HepG2 (cell line): Measurements from ENCODE around the gene CISD1. TPM values are rescaled to one million over a fixed set of nuclear protein-coding genes. Genes with fewer than 3 reads are reported as not detected.

Experiments
- AGO1 ChIP-seq: fragments of 200-400 bp; formaldehyde crosslinking; IDR thresholded peaks from 2 replicates; pipeline ENCODE4 v1.6.1; 2017; ENCODE audit warnings: mild to moderate bottlenecking, low read depth, low read length, moderate library complexity; ENCODE audit not compliant: poor library complexity, severe bottlenecking
- BCL6 ChIP-seq: IDR thresholded peaks from 2 replicates; pipeline ENCODE4 v1.6.1; 2016; ENCODE audit warnings: missing genetic modification reagents, missing compliant biosample characterization
- FOXA1 ChIP-seq, 2 experiments: fragments of 450-650 bp in 1 of 2; sonication (generic) in 1 of 2; formaldehyde crosslinking in 1 of 2; IDR thresholded peaks; 2 replicates each; pipeline versions ENCODE4 v1.4.0 to v1.6.1; 2016 to 2020; ENCODE audit warnings: missing genetic modification reagents in 1 of 2
- FOXM1 ChIP-seq: sonication (generic); formaldehyde crosslinking; IDR thresholded peaks from 2 replicates; pipeline ENCODE4 v1.5.0; 2020; ENCODE audit warnings: missing genetic modification reagents
- GABPA ChIP-seq, 2 experiments: IDR thresholded peaks; 2 replicates each; pipeline ENCODE4 v1.6.1; 2011 to 2016; ENCODE audit warnings: low read depth in 2 of 2, low read length in 1 of 2, missing biosample characterization in 1 of 2, missing genetic modification characterization in 1 of 2
- HOXA3 ChIP-seq: sonication (generic); formaldehyde crosslinking; IDR thresholded peaks from 2 replicates; pipeline ENCODE4 v1.5.0; 2020; ENCODE audit warnings: missing genetic modification reagents
- KDM5B ChIP-seq: sonication (generic); formaldehyde crosslinking; IDR thresholded peaks from 2 replicates; pipeline ENCODE4 v1.4.0; 2020; ENCODE audit warnings: missing genetic modification reagents, mild to moderate bottlenecking, borderline replicate concordance
- MYNN ChIP-seq: sonication (generic); formaldehyde crosslinking; IDR thresholded peaks from 2 replicates; pipeline ENCODE4 v1.4.0; 2020; ENCODE audit warnings: mild to moderate bottlenecking, low read depth, missing genetic modification reagents
- NAIF1 ChIP-seq: sonication (generic); formaldehyde crosslinking; IDR thresholded peaks from 2 replicates; pipeline ENCODE4 v1.5.0; 2020; ENCODE audit warnings: mild to moderate bottlenecking, missing genetic modification reagents, borderline replicate concordance
- NFE2 ChIP-seq: sonication (generic); formaldehyde crosslinking; IDR thresholded peaks from 2 replicates; pipeline ENCODE4 v1.4.0; 2020; ENCODE audit warnings: missing genetic modification reagents
- NFIB ChIP-seq: sonication (generic); formaldehyde crosslinking; IDR thresholded peaks from 2 replicates; pipeline ENCODE4 v1.9.0; 2021; ENCODE audit warnings: missing genetic modification reagents, mild to moderate bottlenecking, borderline replicate concordance
- NR2F2 ChIP-seq: IDR thresholded peaks from 2 replicates; pipeline ENCODE4 v1.6.1; 2012; ENCODE audit warnings: low read depth, inconsistent platforms, borderline replicate concordance
- RAD51 ChIP-seq: fragments of 450-650 bp; IDR thresholded peaks from 2 replicates; pipeline ENCODE4 v1.6.1; 2016; ENCODE audit warnings: borderline replicate concordance
- SRSF4 ChIP-seq: fragments of 200-400 bp; formaldehyde crosslinking; IDR thresholded peaks from one replicate; pipeline ENCODE4 v1.6.1; 2018; ENCODE audit warnings: mild to moderate bottlenecking, low read depth, low read length, moderate library complexity; ENCODE audit not compliant: poor library complexity, severe bottlenecking
- TBX3 ChIP-seq: fragments of 450-650 bp; IDR thresholded peaks from 2 replicates; pipeline ENCODE4 v1.6.1; 2017; ENCODE audit warnings: antibody characterized with exemption, mild to moderate bottlenecking, inconsistent platforms, borderline replicate concordance
- ZKSCAN1 ChIP-seq: fragments of 150-350 bp; IDR thresholded peaks from 2 replicates; pipeline ENCODE4 v1.6.1; 2014; ENCODE audit warnings: low read length
- ZNF317 ChIP-seq: sonication (generic); formaldehyde crosslinking; IDR thresholded peaks from 2 replicates; pipeline ENCODE4 v1.5.0; 2020; ENCODE audit warnings: mild to moderate bottlenecking, missing genetic modification reagents
- ZNF354B ChIP-seq: sonication (generic); formaldehyde crosslinking; IDR thresholded peaks from 2 replicates; pipeline ENCODE4 v1.8.0; 2022; ENCODE audit warnings: mild to moderate bottlenecking, missing genetic modification reagents
- ZNF446 ChIP-seq: sonication (generic); formaldehyde crosslinking; IDR thresholded peaks from 2 replicates; pipeline ENCODE4 v1.5.0; 2020; ENCODE audit warnings: mild to moderate bottlenecking, missing genetic modification reagents
- ZNF570 ChIP-seq: sonication (generic); formaldehyde crosslinking; IDR thresholded peaks from 2 replicates; pipeline ENCODE4 v1.4.0; 2020; ENCODE audit warnings: mild to moderate bottlenecking, missing genetic modification reagents, borderline replicate concordance
- ZNF598 ChIP-seq: sonication (generic); formaldehyde crosslinking; IDR thresholded peaks from 2 replicates; pipeline ENCODE4 v1.5.1; 2020; ENCODE audit warnings: mild to moderate bottlenecking, missing genetic modification reagents, borderline replicate concordance
- ZNF629 ChIP-seq: sonication (generic); formaldehyde crosslinking; conservative IDR thresholded peaks from 2 replicates; pipeline ENCODE4 v1.5.0; 2020; ENCODE audit warnings: missing genetic modification reagents
- ZNF709 ChIP-seq: sonication (generic); formaldehyde crosslinking; IDR thresholded peaks from 2 replicates; pipeline ENCODE4 v1.5.0; 2020; ENCODE audit warnings: mild to moderate bottlenecking, missing genetic modification reagents
- ZNF775 ChIP-seq: sonication (generic); formaldehyde crosslinking; IDR thresholded peaks from 2 replicates; pipeline ENCODE4 v1.4.0; 2020; ENCODE audit warnings: missing genetic modification reagents, mild to moderate bottlenecking, moderate library complexity, borderline replicate concordance
- ZNF790 ChIP-seq: sonication (generic); formaldehyde crosslinking; IDR thresholded peaks from 2 replicates; pipeline ENCODE4 v1.8.0; 2022; ENCODE audit warnings: missing genetic modification reagents, mild to moderate bottlenecking, borderline replicate concordance
- polyA plus RNA-seq, 8 experiments: library from polyadenylated mRNA; depleted of rRNA in 3 of 8; stranded (reverse) in 7 of 8; unstranded in 1 of 8; fragments of >200 nt; fragmentation: Illumina TruSeq in 4 of 8; extraction: Trizol in 4 of 8; gene quantifications; 2 replicates each; pipeline versions ENCODE4 v1.2.1 to v1.2.3, GENCODE V29; 2011 to 2016; ENCODE audit warnings: low read depth in 4 of 8, missing spikeins in 1 of 8, mixed read lengths in 1 of 8; ENCODE audit not compliant: insufficient read depth in 1 of 8
- total RNA-seq, 5 experiments: library from RNA; depleted of rRNA; stranded (reverse); fragments of >200 nt; fragmentation: Illumina TruSeq; extraction: Trizol; gene quantifications; 2 replicates each; pipeline ENCODE4 v1.2.3, GENCODE V29; 2016; ENCODE audit warnings: low read depth in 1 of 5
- TF ChIP-seq, protein P1 (sequence below): sonication (generic); formaldehyde crosslinking; IDR thresholded peaks from 2 replicates; pipeline ENCODE4 v1.8.1; 2023; ENCODE audit warnings: missing genetic modification reagents, mild to moderate bottlenecking, borderline replicate concordance
- TF ChIP-seq, protein P2 (sequence below): sonication (generic); formaldehyde crosslinking; IDR thresholded peaks from 2 replicates; pipeline ENCODE4 v1.4.0; 2020; ENCODE audit warnings: missing genetic modification reagents, mild to moderate bottlenecking, borderline replicate concordance
- TF ChIP-seq, protein P3 (sequence below): sonication (generic); formaldehyde crosslinking; IDR thresholded peaks from 2 replicates; pipeline ENCODE4 v1.5.0; 2020; ENCODE audit warnings: mild to moderate bottlenecking, missing genetic modification reagents

Gene CISD1
- total and polyA plus RNA-seq, 2 of the 13 experiments (the other 11 are each of a cell fraction or from before 2014, with no cell fraction given): 63.4 to 78.9 TPM

DNA sequence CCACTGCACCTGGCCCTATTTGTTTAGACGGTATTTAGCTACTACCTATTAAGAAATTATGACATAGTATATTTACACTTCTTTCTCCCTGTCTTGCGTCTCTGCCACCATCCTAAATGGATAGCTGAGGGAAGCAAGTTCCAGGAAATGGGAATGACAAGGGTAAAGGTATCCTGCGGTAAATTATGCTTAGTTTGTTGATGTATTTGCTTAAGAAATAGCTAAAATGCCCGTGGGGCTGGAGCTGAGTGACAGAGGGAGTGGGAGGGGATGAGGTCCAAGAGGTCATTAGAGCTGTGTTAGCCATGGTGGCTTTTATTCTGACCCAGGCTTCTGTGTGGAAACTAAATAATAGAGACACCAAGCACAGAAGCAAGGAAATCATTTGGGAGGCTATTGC, 36.9 kb downstream of the CISD1 start (continued):
- TF ChIP-seq ZNF790 (CRISPR knock-in tag): no peak
- no peak for TF ChIP-seq ZNF598 (CRISPR knock-in tag)
- TF ChIP-seq, protein P1, sequence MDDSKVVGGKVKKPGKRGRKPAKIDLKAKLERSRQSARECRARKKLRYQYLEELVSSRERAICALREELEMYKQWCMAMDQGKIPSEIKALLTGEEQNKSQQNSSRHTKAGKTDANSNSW: no peak
- no peak for TF ChIP-seq NAIF1 (CRISPR knock-in tag)
- no peak for TF ChIP-seq NFE2 (CRISPR knock-in tag)
- TF ChIP-seq ZKSCAN1: no peak
- no peak for TF ChIP-seq ZNF775 (CRISPR knock-in tag)
- TF ChIP-seq ZNF446 (CRISPR knock-in tag): no peak
- no peak for TF ChIP-seq MYNN (CRISPR knock-in tag)
- TF ChIP-seq, protein P2, sequence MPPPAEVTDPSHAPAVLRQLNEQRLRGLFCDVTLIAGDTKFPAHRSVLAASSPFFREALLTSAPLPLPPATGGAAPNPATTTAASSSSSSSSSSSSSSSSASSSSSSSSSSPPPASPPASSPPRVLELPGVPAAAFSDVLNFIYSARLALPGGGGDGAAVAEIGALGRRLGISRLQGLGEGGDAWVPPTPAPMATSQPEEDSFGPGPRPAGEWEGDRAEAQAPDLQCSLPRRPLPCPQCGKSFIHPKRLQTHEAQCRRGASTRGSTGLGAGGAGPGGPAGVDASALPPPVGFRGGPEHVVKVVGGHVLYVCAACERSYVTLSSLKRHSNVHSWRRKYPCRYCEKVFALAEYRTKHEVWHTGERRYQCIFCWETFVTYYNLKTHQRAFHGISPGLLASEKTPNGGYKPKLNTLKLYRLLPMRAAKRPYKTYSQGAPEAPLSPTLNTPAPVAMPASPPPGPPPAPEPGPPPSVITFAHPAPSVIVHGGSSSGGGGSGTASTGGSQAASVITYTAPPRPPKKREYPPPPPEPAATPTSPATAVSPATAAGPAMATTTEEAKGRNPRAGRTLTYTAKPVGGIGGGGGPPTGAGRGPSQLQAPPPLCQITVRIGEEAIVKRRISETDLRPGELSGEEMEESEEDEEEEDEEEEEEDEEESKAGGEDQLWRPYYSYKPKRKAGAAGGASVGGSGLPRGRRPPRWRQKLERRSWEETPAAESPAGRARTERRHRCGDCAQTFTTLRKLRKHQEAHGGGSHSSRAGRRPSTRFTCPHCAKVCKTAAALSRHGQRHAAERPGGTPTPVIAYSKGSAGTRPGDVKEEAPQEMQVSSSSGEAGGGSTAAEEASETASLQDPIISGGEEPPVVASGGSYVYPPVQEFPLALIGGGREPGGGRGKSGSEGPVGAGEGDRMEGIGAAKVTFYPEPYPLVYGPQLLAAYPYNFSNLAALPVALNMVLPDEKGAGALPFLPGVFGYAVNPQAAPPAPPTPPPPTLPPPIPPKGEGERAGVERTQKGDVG (CRISPR knock-in tag): no peak
- no peak for TF ChIP-seq FOXM1 (CRISPR knock-in tag)
- TF ChIP-seq NR2F2: peak; percentile 28; the same call in 1 of the 2 replicates
- TF ChIP-seq FOXA1 (IDR thresholded peaks at IDR 0.05): no peak
- TF ChIP-seq FOXA1 (CRISPR knock-in tag; IDR thresholded peaks at IDR 0.05): peak; percentile 38; the same call in 1 of the 2 replicates
- TF ChIP-seq, protein P3, sequence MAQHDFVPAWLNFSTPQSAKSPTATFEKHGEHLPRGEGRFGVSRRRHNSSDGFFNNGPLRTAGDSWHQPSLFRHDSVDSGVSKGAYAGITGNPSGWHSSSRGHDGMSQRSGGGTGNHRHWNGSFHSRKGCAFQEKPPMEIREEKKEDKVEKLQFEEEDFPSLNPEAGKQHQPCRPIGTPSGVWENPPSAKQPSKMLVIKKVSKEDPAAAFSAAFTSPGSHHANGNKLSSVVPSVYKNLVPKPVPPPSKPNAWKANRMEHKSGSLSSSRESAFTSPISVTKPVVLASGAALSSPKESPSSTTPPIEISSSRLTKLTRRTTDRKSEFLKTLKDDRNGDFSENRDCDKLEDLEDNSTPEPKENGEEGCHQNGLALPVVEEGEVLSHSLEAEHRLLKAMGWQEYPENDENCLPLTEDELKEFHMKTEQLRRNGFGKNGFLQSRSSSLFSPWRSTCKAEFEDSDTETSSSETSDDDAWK (CRISPR knock-in tag): no peak
- no peak for TF ChIP-seq GABPA (IDR thresholded peaks at IDR 0.05; ENCODE audit: low read depth, low read length)
- TF ChIP-seq GABPA (CRISPR knock-in tag; IDR thresholded peaks at IDR 0.05; ENCODE audit: low read depth): no peak
- TF ChIP-seq HOXA3 (CRISPR knock-in tag): no peak
- no peak for TF ChIP-seq AGO1
- no peak for TF ChIP-seq TBX3
- TF ChIP-seq RAD51: no peak
- no peak for TF ChIP-seq SRSF4
- TF ChIP-seq KDM5B (CRISPR knock-in tag): no peak
- TF ChIP-seq ZNF570: no peak
- no peak for TF ChIP-seq ZNF317 (CRISPR knock-in tag)
- TF ChIP-seq NFIB (CRISPR knock-in tag): no peak
- no peak for TF ChIP-seq ZNF354B (CRISPR knock-in tag)
- TF ChIP-seq ZNF629: peak; percentile 28; the same call in 1 of the 2 replicates
- TF ChIP-seq ZNF709 (CRISPR knock-in tag): no peak
- TF ChIP-seq BCL6 (CRISPR knock-in tag): peak; percentile 39
